Natural killer cell (primary cell): Measurements from ENCODE around the gene PLCH1. TPM values are rescaled to one million over a fixed set of nuclear protein-coding genes. Genes with fewer than 3 reads are reported as not detected.

Experiments used
- ATAC-seq, 3 donors: fragments of 150-1000 bp in 2 of 3; fragments of 200-7000 bp in 1 of 3; cut with Tn5 transposase; 1 replicate in 1 of 3; 2 replicates in 2 of 3; pipeline ENCODE4 v1.10.0; 2021; ENCODE audit warnings: mild to moderate bottlenecking in 2 of 3, moderate library complexity in 2 of 3
- DNase-seq, 2 donors: peaks; one replicate each; pipeline versions ENCODE4 v3.0.0 to v3.0.0-alpha.2; 2013 to 2021; ENCODE audit warnings: mixed read lengths in 1 of 2
- H3K27ac ChIP-seq: one replicate; pipeline ENCODE4 v1.5.1; 2013; ENCODE audit warnings: mild to moderate bottlenecking, low read length
- H3K27me3 ChIP-seq: one replicate; pipeline ENCODE4 v1.6.1; 2013; ENCODE audit warnings: low read length; ENCODE audit not compliant: control insufficient read depth, insufficient read depth
- H3K36me3 ChIP-seq: one replicate; pipeline ENCODE4 v1.6.1; 2013; ENCODE audit warnings: low read length; ENCODE audit not compliant: control insufficient read depth, insufficient read depth
- H3K4me1 ChIP-seq: one replicate; pipeline ENCODE4 v1.6.1; 2013; ENCODE audit warnings: low read length; ENCODE audit not compliant: control insufficient read depth, insufficient read depth
- H3K4me3 ChIP-seq: one replicate; pipeline ENCODE4 v1.5.1; 2013; ENCODE audit warnings: low read length
- H3K9me3 ChIP-seq: one replicate; pipeline ENCODE4 v1.6.1; 2013; ENCODE audit warnings: low read length; ENCODE audit not compliant: control insufficient read depth, insufficient read depth
- H3K27ac Mint-ChIP-seq, 2 donors: one replicate each; pipeline ENCODE4 v1.8.0; 2022; ENCODE audit warnings: mild to moderate bottlenecking in 2 of 2, mixed read lengths in 2 of 2, moderate library complexity in 1 of 2
- H3K27me3 Mint-ChIP-seq, 2 donors: one replicate each; pipeline ENCODE4 v1.8.0; 2022; ENCODE audit warnings: low read depth in 2 of 2, mixed read lengths in 2 of 2
- H3K36me3 Mint-ChIP-seq: one replicate; pipeline ENCODE4 v1.8.0; 2022; ENCODE audit warnings: mixed read lengths
- H3K4me1 Mint-ChIP-seq, 2 donors: one replicate each; pipeline ENCODE4 v1.8.0; 2022; ENCODE audit warnings: mixed read lengths in 2 of 2
- H3K4me3 Mint-ChIP-seq: one replicate; pipeline ENCODE4 v1.8.0; 2022; ENCODE audit warnings: mild to moderate bottlenecking, moderate library complexity, mixed read lengths
- H3K9me3 Mint-ChIP-seq, 2 donors: one replicate each; pipeline ENCODE4 v1.8.0; 2022; ENCODE audit warnings: mixed read lengths in 2 of 2
- CTCF ChIP-seq: fragments of 200-600 bp; IDR thresholded peaks from one replicate; pipeline ENCODE4 v1.8.0; 2022; ENCODE audit warnings: antibody characterized with exemption
- WGBS: methylation state at CpG from one replicate; pipeline ENCODE4 v1.1.7; 2013; ENCODE audit warnings: missing lambda C conversion rate; ENCODE audit not compliant: insufficient coverage; 5-methylcytosine and 5-hydroxymethylcytosine counted together
- intact Hi-C: fragments of 100-400 bp; cut with micrococcal nuclease; formaldehyde crosslinking; loops from one replicate; pipeline ENCODE4 v1.14.2; 2022
- total RNA-seq, 4 donors: library from RNA; stranded (reverse); fragments of 120-200 nt in 1 of 4; gene quantifications; one replicate each; pipeline versions ENCODE4 v1.2.3 to v1.2.4, GENCODE V29; 2013 to 2022

Gene PLCH1
- total RNA-seq, 3 donors from 2014 or later (not counting 1 experiment from before 2014, with no cell fraction given): 0.05 to 0.26 (median 0.08) TPM

GRCh38 chr3:155738580-155739076, 6.2 kb downstream of the PLCH1 start:
- no peak overlapping the region for H3K4me3 Mint-ChIP-seq

GRCh38 chr3:155737844-155738460, 6.9 kb downstream of the PLCH1 start:
- H3K27me3 Mint-ChIP-seq: peaks cover 13 to 28% of the 10 kb centered on the region in 2 donors
- ATAC-seq (no peak), DNase-seq (no peak)
- H3K9me3 ChIP-seq: no peaks in the 10 kb centered on the region
- no peaks in the 10 kb centered on the region for H3K4me1 ChIP-seq
- 60% methylated on average over 8 of the region's 8 CpGs for WGBS
- no peaks in the 10 kb centered on the region for H3K9me3 Mint-ChIP-seq
- no peaks in the 10 kb centered on the region for H3K36me3 Mint-ChIP-seq
- no peak overlapping the region for H3K27ac Mint-ChIP-seq
- TF ChIP-seq CTCF: no peak
- H3K4me1 Mint-ChIP-seq: peaks cover 0 to 8% of the 10 kb centered on the region in 2 donors
- intact Hi-C loops: no loop called here
- H3K27ac ChIP-seq: no peak overlapping the region
- peaks cover 12% of the 10 kb centered on the region for H3K27me3 ChIP-seq
- no peak overlapping the region for H3K4me3 Mint-ChIP-seq
- H3K4me3 ChIP-seq: no peak overlapping the region
- no peaks in the 10 kb centered on the region for H3K36me3 ChIP-seq

More at GRCh38 chr3:155738580-155739076, 6.2 kb downstream of the PLCH1 start:
- no peak overlapping the region for H3K27ac ChIP-seq
- no peak overlapping the region for H3K4me3 ChIP-seq
- no peaks in the 10 kb centered on the region for H3K36me3 ChIP-seq
- H3K9me3 ChIP-seq: no peaks in the 10 kb centered on the region
- H3K4me1 ChIP-seq: peaks cover 2% of the 10 kb centered on the region
- no peak for ATAC-seq
- H3K27me3 ChIP-seq: peaks cover 14% of the 10 kb centered on the region
- Mint-ChIP-seq H3K36me3 (no peaks in the 10 kb centered on the region), H3K27me3 (peaks cover 17 to 30% of the 10 kb centered on the region in 2 donors), H3K27ac (no peak overlapping the region), H3K4me1 (peaks cover under 1 to 9% of the 10 kb centered on the region in 2 donors), H3K9me3 (no peaks in the 10 kb centered on the region)
- intact Hi-C loops: no loop called here
- DNase-seq: no peak
- TF ChIP-seq CTCF: no peak
- 87% methylated on average over 12 of the region's 13 CpGs for WGBS

- Histone ChIP-seq H3K36me3 (no peaks in the 10 kb centered on the region), H3K27ac (no peak overlapping the region), H3K9me3 (no peaks in the 10 kb centered on the region), H3K4me3 (no peak overlapping the region), H3K4me1 (no peaks in the 10 kb centered on the region), H3K27me3 (no peaks in the 10 kb centered on the region)
- no peaks in the 10 kb centered on the region for H3K36me3 Mint-ChIP-seq
- 92% methylated on average over 4 of the region's 4 CpGs for WGBS
- DNase-seq (no peak), ATAC-seq (no peak)
- H3K9me3 Mint-ChIP-seq: no peaks in the 10 kb centered on the region
- H3K27me3 Mint-ChIP-seq: peaks cover 7 to 19% of the 10 kb centered on the region in 2 donors
- H3K27ac Mint-ChIP-seq: no peak overlapping the region
- no peak overlapping the region for H3K4me3 Mint-ChIP-seq
- intact Hi-C loops: no loop called here
- H3K4me1 Mint-ChIP-seq: peaks cover 0 to 8% of the 10 kb centered on the region in 2 donors
- no peak for TF ChIP-seq CTCF
Measured at GRCh38 chr3:155736381-155736780, 8.5 kb downstream of the PLCH1 start.

GRCh38 chr3:155730843-155731242, 14.0 kb downstream of the PLCH1 start:
- Histone ChIP-seq H3K36me3 (no peaks in the 10 kb centered on the region), H3K4me3 (no peak overlapping the region), H3K27ac (no peak overlapping the region), H3K4me1 (no peaks in the 10 kb centered on the region), H3K9me3 (no peaks in the 10 kb centered on the region), H3K27me3 (no peaks in the 10 kb centered on the region)
- Mint-ChIP-seq H3K36me3 (no peaks in the 10 kb centered on the region), H3K9me3 (no peaks in the 10 kb centered on the region), H3K4me3 (no peak overlapping the region), H3K27me3 (peaks cover 0 to 4% of the 10 kb centered on the region in 2 donors), H3K4me1 (no peaks in the 10 kb centered on the region), H3K27ac (no peak overlapping the region)
- ATAC-seq (no peak), DNase-seq (no peak)
- TF ChIP-seq CTCF: no peak
- WGBS: 96% methylated on average over 2 of the region's 2 CpGs
- intact Hi-C loops: no loop called here
